NK-92 (cell line): ENCODE data around the gene ZNF165.
"Not testable (repeated sequence)": the region's sequence is repeated elsewhere in the genome, so short reads cannot be mapped to it uniquely, and the experiment has no call there.

ENCODE experiments used
- DNase-seq: peaks from one replicate; lab custom pipeline; 2025; ENCODE audit not compliant: unreplicated experiment; lab: John Stamatoyannopoulos, UW

The ZNF165 gene

GRCh38 chr6:28118217-28118616, 37.8 kb downstream of the ZNF165 start:
- DNase-seq = no peak

GRCh38 chr6:28121876-28122275, 41.5 kb downstream of the ZNF165 start:
- no peak for DNase-seq

GRCh38 chr6:28122283-28122682, 41.9 kb downstream of the ZNF165 start:
- not testable (repeated sequence) for DNase-seq

- no peak for DNase-seq
Measured at GRCh38 chr6:28124350-28124970, 44.1 kb downstream of the ZNF165 start, which contains the start of gene ZSCAN16. Gene ZSCAN16, plus strand, starts transcription at chr6:28124609. Its CDS starts 835 bp downstream, at chr6:28125444.

GRCh38 chr6:28124971-28125353, 44.6 kb downstream of the ZNF165 start:
- no peak for DNase-seq

- no peak for DNase-seq
Measured at GRCh38 chr6:28125401-28125800, 45.0 kb downstream of the ZNF165 start.

GRCh38 chr6:28134015-28134414, 53.6 kb downstream of the ZNF165 start:
- DNase-seq = no peak

GRCh38 chr6:28134716-28135115, 54.3 kb downstream of the ZNF165 start:
- no peak for DNase-seq

- DNase-seq = no peak
Measured at GRCh38 chr6:28135393-28135792, 55.0 kb downstream of the ZNF165 start.

GRCh38 chr6:28136585-28137504, 56.5 kb downstream of the ZNF165 start:
- DNase-seq = no peak

- DNase-seq = no peak
Measured at GRCh38 chr6:28137505-28137981, 57.2 kb downstream of the ZNF165 start.
